HG02938 (cell line): Measurements from ENCODE around the gene MRPL21.

Experiments used
- ATAC-seq: cut with Tn5 transposase; IDR thresholded peaks from one replicate; pipeline ENCODE4 v1.9.1; 2021; ENCODE audit warnings: mild to moderate bottlenecking, moderate library complexity; ENCODE audit not compliant: unreplicated experiment

The MRPL21 gene

GRCh38 chr11:68843703-68844312 is 59.8 kb downstream of the MRPL21 start:
- no peak for ATAC-seq

GRCh38 chr11:68843052-68843561 is 60.5 kb downstream of the MRPL21 start:
- ATAC-seq: no peak

- ATAC-seq: no peak
These were observed 61.1 kb downstream of the MRPL21 start for GRCh38 chr11:68842427-68843051.

- no peak for ATAC-seq
These were observed 61.8 kb downstream of the MRPL21 start, which contains the start of gene CPT1A for GRCh38 chr11:68841718-68842426. Gene CPT1A, minus strand, starts transcription at chr11:68841916. Its CDS starts 26,442 bp downstream, at chr11:68815474.
